Measurements from ENCODE around the gene PPP2R3A. TPM values are rescaled to one million over a fixed set of nuclear protein-coding genes. Genes with fewer than 3 reads are reported as not detected.
A peak's percentile ranks its signal among the peaks of the same experiment; 100 is the strongest.
"Not testable (repeated sequence)": the region's sequence is repeated elsewhere in the genome, so short reads cannot be mapped to it uniquely, and the experiment has no call there.

PPP2R3A gene
- total and polyA plus RNA-seq, 9 donors = 4.6 to 17.7 (median 12.2) TPM

DNA sequence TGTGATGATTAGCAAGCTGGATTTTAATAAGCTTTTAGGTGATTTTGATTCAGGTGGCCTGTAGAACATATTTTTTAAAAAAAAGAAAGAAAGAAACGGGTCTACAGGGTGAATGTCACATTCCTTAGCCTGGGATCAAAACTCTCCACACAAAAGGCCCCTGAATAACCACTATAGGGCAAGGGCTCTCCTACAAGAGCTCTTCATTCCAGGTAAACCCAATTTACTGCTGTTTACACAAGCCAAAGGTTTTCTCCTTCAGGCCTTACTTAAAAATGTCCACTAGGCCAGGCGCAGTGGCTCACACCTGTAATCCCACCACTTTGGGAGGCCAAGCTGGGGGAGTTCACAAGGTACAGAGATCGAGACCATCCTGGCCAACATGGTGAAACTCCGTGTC, 222.3 kb downstream of the PPP2R3A start:
- Histone ChIP-seq H3K27me3 (no peaks in the 10 kb centered on the region), H3K9me3 (no peaks in the 10 kb centered on the region), H3K4me1 (ENCODE audit: insufficient read depth) (peaks cover 34% of the 10 kb centered on the region), H3K27ac (no peak overlapping the region), H3K4me3 (no peak overlapping the region), H3K36me3 (no peaks in the 10 kb centered on the region)
- no peak for DNase-seq
- WGBS, 3 donors = 77 to 82% (median 79%) methylated on average over 4 of the region's 4 CpGs
- intact Hi-C loops (cut with DNase I) = no loop called here
- TF ChIP-seq EP300 (IDR thresholded peaks at IDR 0.05) = no peak
- TF ChIP-seq POLR2A (IDR thresholded peaks at IDR 0.05) = no peak
- TF ChIP-seq, protein P1, sequence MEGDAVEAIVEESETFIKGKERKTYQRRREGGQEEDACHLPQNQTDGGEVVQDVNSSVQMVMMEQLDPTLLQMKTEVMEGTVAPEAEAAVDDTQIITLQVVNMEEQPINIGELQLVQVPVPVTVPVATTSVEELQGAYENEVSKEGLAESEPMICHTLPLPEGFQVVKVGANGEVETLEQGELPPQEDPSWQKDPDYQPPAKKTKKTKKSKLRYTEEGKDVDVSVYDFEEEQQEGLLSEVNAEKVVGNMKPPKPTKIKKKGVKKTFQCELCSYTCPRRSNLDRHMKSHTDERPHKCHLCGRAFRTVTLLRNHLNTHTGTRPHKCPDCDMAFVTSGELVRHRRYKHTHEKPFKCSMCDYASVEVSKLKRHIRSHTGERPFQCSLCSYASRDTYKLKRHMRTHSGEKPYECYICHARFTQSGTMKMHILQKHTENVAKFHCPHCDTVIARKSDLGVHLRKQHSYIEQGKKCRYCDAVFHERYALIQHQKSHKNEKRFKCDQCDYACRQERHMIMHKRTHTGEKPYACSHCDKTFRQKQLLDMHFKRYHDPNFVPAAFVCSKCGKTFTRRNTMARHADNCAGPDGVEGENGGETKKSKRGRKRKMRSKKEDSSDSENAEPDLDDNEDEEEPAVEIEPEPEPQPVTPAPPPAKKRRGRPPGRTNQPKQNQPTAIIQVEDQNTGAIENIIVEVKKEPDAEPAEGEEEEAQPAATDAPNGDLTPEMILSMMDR (IDR thresholded peaks at IDR 0.05) = no peak

DNA sequence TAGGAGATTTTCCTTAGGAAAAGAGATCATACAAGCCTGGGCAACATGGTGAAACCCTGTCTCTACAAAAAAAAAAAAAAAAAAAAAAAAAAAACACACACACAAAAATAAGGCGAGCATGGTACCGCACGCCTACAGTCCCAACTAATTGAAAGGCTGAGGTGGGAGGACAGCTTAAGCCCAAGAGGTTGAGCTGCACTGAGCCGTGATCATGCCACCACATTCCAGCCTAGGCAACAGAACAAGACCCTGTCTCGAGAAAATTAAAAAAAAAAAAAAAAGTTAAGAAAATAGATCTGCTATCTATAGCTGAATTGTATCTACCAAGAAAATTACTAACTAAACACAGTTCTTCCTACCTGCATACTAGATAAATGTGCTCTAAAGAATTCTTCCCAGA, 223.5 kb downstream of the PPP2R3A start:
- H3K4me1 ChIP-seq (ENCODE audit: insufficient read depth) = peaks cover 30% of the 10 kb centered on the region
- 79 to 88% (median 84%) methylated on average over 5 of the region's 5 CpGs for WGBS, 3 donors
- no peak overlapping the region for H3K27ac ChIP-seq
- H3K4me3 ChIP-seq = no peak overlapping the region
- intact Hi-C loops (cut with DNase I) = no loop called here
- no peaks in the 10 kb centered on the region for H3K27me3 ChIP-seq
- TF ChIP-seq POLR2A (IDR thresholded peaks at IDR 0.05) = no peak
- TF ChIP-seq EP300 (IDR thresholded peaks at IDR 0.05) = no peak
- TF ChIP-seq, protein P1 (IDR thresholded peaks at IDR 0.05) = no peak
- no peak for DNase-seq
- H3K36me3 ChIP-seq = no peaks in the 10 kb centered on the region
- H3K9me3 ChIP-seq = no peaks in the 10 kb centered on the region

DNA sequence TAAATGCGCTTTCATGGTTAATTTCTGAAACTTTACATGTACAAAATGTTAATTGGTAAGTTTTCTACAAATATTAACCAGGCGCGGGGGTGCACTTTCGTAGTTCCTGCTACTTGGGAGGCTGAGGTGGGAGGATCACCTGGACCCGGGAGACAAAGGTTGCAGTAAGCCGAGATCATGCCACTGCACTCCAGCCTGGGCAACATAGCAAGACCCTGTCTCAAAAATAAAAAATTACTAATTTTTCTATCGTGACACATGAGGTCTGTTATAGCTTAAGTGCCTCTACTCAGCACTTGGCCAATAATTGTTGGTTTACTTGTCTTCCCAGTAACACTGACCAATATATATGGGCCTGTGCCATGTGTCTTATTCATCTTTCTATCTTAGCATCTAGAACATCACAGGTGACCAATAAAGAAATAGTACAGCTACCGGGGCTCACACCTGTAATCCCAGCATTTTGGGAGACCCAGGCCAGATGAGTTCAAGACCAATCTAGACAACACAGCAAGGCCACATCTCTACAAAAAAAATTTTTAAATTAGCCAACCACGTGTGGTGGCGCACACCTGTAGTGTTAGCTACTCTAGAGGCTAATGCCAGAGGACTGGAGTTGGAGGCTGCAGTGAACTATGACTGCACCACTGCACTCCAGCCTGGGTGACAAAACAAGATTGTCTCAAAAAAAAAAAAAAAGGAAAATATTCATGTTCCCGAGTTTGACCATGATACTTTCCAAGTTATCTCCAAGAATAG, 224.5 kb downstream of the PPP2R3A start:
- H3K9me3 ChIP-seq = no peaks in the 10 kb centered on the region
- peaks cover 25% of the 10 kb centered on the region for H3K4me1 ChIP-seq (ENCODE audit: insufficient read depth)
- DNase-seq = no peak
- H3K27ac ChIP-seq = no peak overlapping the region
- H3K36me3 ChIP-seq = no peaks in the 10 kb centered on the region
- intact Hi-C loops (cut with DNase I) = no loop called here
- TF ChIP-seq EP300 (IDR thresholded peaks at IDR 0.05) (no peak), POLR2A (IDR thresholded peaks at IDR 0.05) (no peak)
- TF ChIP-seq, protein P1 (IDR thresholded peaks at IDR 0.05) = no peak
- no peak overlapping the region for H3K4me3 ChIP-seq
- no peaks in the 10 kb centered on the region for H3K27me3 ChIP-seq
- WGBS, 3 donors = 90 to 92% (median 90%) methylated on average over 11 of the region's 11 CpGs

GRCh38 chr3:136192195-136192594, 226.7 kb downstream of the PPP2R3A start:
- H3K27me3 ChIP-seq; H3K36me3 ChIP-seq; intact Hi-C loops (cut with DNase I); H3K9me3 ChIP-seq: not testable (repeated sequence)
- Histone ChIP-seq H3K27ac (peak overlapping the region in 1 of 2 donors; percentile 19), H3K4me1 (ENCODE audit: insufficient read depth) (peaks cover 23% of the 10 kb centered on the region), H3K4me3 (peak overlapping the region; percentile 92)
- WGBS, 3 donors = 12 to 14% (median 14%) methylated on average over 6 of the region's 6 CpGs
- peak in 1 of 5 donors; percentile 32 for DNase-seq

- WGBS, 3 donors = 4 to 7% (median 4%) methylated on average over 2 of the region's 2 CpGs
- intact Hi-C loops (cut with DNase I) = no loop called here
- H3K4me1 ChIP-seq (ENCODE audit: insufficient read depth) = peaks cover 21% of the 10 kb centered on the region
Measured at GRCh38 chr3:136192831-136193230, 227.3 kb downstream of the PPP2R3A start.

More at GRCh38 chr3:136192831-136193230, 227.3 kb downstream of the PPP2R3A start:
- Histone ChIP-seq H3K27me3 (no peaks in the 10 kb centered on the region), H3K36me3 (no peaks in the 10 kb centered on the region), H3K9me3 (no peaks in the 10 kb centered on the region), H3K27ac (peak overlapping the region in 1 of 2 donors; percentile 19), H3K4me3 (peak overlapping the region; percentile 92)
- TF ChIP-seq EP300 (IDR thresholded peaks at IDR 0.05) (no peak), POLR2A (IDR thresholded peaks at IDR 0.05) (no peak)
- TF ChIP-seq, protein P1 (IDR thresholded peaks at IDR 0.05) = no peak
- DNase-seq = no peak

Measured in ovary (tissue), 9 donors.